Activated naive CD8-positive, alpha-beta T cell (primary cell): ENCODE measurements around the gene SMIM11.
"Not testable (repeated sequence)": the region's sequence is repeated elsewhere in the genome, so short reads cannot be mapped to it uniquely, and the experiment has no call there.

Source experiments
- H3K27ac Mint-ChIP-seq: one replicate; pipeline ENCODE4 v1.8.0; 2021; ENCODE audit warnings: mixed read lengths
- H3K27me3 Mint-ChIP-seq: one replicate; pipeline ENCODE4 v1.8.0; 2021; ENCODE audit warnings: mixed read lengths
- H3K36me3 Mint-ChIP-seq: one replicate; pipeline ENCODE4 v1.8.0; 2021; ENCODE audit warnings: mixed read lengths
- H3K4me1 Mint-ChIP-seq: one replicate; pipeline ENCODE4 v1.8.0; 2021; ENCODE audit warnings: low read depth, mixed read lengths
- H3K4me3 Mint-ChIP-seq: one replicate; pipeline ENCODE4 v1.8.0; 2021; ENCODE audit warnings: mild to moderate bottlenecking, mixed read lengths
- H3K9me3 Mint-ChIP-seq: one replicate; pipeline ENCODE4 v1.8.0; 2021; ENCODE audit warnings: low read depth, mixed read lengths

The SMIM11 gene

DNA sequence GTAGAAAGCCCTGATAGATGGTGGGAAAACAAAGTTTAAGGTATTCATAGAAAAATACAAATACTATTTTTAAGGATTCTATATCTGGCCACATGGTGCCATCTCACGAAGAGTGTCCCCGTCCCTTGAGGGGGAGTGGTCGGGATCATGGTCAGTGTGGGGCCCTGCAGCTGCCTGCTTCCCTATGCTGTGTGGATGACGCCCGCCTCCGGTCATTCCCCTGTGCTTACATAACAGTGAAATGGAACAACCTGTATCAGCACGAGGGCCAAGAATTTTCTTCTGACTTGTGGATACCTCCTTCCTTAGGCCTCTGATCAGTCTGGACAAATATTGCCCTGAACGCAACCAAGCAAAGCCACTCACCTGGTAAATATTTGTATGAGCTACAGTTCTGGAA, 52.0 kb downstream of the SMIM11 start:
- H3K27ac Mint-ChIP-seq, H3K27me3 Mint-ChIP-seq, H3K9me3 Mint-ChIP-seq, H3K4me3 Mint-ChIP-seq, H3K4me1 Mint-ChIP-seq, H3K36me3 Mint-ChIP-seq: not testable (repeated sequence)

DNA sequence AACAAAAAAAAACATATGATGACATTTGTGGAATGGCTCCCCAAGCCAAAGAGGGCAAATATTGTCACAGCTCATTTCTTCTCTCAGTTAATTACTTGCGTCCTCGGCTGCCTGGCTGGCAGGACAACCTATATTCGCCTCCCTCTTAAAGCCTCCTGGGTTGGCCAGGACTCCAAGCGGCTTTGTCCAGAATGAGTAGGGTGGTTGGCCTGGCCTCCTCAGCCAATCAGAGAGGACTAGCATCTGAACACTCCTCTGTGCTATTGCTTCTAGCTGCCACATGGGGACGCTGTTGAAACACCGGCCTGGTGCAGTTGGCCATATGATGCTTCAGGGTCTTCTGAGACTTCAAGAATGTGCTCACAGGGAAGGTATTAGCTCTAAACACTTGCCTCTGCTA, 53.1 kb downstream of the SMIM11 start:
- not testable (repeated sequence) for H3K27me3 Mint-ChIP-seq, H3K27ac Mint-ChIP-seq, H3K9me3 Mint-ChIP-seq, H3K4me3 Mint-ChIP-seq, H3K36me3 Mint-ChIP-seq, H3K4me1 Mint-ChIP-seq

- H3K36me3 Mint-ChIP-seq, H3K4me1 Mint-ChIP-seq, H3K27me3 Mint-ChIP-seq, H3K9me3 Mint-ChIP-seq, H3K4me3 Mint-ChIP-seq, H3K27ac Mint-ChIP-seq: not testable (repeated sequence)
Observed at GRCh38 chr21:34429710-34430109, 54.4 kb downstream of the SMIM11 start.
